OCI-M1 (cell line): Measurements from ENCODE around the gene SH2D6.
"Not testable (repeated sequence)": the region's sequence is repeated elsewhere in the genome, so short reads cannot be mapped to it uniquely, and the experiment has no call there.

Experiments
- DNase-seq: peaks from one replicate; lab custom pipeline; 2025; lab: John Stamatoyannopoulos, UW

SH2D6 gene

GRCh38 chr2:85398426-85399182 lies 19.9 kb upstream of the SH2D6 start:
- DNase-seq = no peak

DNA sequence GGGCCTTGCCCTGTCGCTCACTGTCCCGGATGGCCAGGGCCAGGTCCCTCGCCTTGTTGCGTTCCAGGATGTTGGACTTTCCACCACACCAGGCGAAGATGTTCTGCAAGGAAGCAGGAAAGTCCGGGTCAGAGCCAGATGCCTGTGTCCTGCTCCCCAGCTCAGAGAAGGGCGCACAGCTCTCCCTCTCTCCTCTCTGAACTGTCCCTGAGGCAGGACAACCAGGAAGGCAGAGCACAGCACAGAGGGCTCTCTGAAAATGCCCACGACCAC lies 19.4 kb upstream of the SH2D6 start:
- no peak for DNase-seq

DNA sequence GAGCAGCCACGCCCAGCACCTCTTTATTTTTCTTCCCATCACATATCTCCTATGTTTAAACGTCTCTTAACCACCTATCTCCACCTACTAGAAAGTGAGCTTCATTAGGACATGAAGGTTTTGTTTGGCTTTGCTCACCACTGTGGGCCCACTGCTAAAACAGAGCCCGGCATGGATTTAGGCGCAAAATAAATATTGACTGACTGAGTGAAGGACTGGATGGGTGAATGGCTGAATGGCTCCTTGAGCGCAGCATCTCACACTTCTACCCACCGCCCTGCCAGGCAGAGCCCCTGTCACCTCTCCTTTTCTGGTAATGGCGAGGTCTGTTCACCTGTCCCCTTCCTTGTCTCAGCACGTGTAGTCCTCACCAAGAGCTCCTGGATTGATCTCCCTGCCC lies 18.5 kb upstream of the SH2D6 start:
- DNase-seq = no peak

DNA sequence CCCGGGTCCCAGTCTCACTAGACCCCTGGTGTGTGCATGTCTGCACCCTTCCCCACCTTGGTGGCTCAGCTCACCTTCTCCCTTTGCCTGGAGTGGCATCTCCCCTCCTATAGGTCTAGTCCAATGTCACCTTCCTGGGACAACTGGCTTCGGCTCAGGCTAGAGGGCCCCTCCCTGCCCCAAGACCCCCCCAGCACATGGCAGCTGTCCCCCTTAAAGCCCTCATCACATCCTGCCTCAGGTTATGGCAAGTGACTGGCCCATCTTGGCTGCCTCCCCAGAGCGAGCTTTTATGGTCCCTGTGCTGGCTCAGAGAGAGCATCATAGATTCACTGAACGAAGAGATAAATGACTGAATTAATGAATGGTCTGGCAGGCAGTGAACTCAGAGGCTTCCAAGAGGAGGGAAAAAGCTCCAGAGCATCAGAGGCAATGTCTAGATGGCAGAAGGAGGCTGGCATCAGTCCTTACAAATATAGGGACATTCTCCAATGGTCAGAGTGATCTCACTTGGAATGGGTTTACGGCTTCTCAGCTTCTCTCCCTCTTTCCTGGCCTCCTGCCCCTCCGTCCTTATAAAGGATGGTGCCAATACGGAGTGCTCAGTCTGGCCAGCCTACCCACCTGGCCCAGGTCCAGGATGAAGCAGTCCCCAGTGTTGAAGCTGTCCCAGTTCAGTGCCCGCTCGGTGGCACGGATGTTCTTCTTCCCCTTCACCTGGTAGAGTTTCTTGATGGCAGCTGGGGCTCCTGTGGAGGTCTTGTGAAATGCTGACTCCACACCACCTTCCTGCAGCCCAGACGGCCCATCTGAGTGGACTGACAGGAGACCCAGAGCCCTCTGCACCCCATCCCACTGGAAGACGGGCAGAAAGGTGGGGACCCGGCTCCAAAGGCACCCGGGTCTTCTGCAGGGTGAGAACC lies 17.7 kb upstream of the SH2D6 start:
- no peak for DNase-seq

- DNase-seq = no peak
These were observed 17.1 kb upstream of the SH2D6 start for GRCh38 chr2:85401464-85401805.

GRCh38 chr2:85401844-85402243 lies 16.7 kb upstream of the SH2D6 start:
- peak; percentile 17 for DNase-seq

- no peak for DNase-seq
These were observed 13.1 kb upstream of the SH2D6 start for GRCh38 chr2:85405201-85406059.

GRCh38 chr2:85409845-85410583 lies 8.5 kb upstream of the SH2D6 start, which contains the start of gene CAPG:
Gene CAPG, minus strand, starts transcription at chr2:85410366. Its CDS starts 8,221 bp downstream, at chr2:85402145.
- DNase-seq = peak; percentile 62

- no peak for DNase-seq
These were observed 7.7 kb upstream of the SH2D6 start for GRCh38 chr2:85410584-85411404.

DNA sequence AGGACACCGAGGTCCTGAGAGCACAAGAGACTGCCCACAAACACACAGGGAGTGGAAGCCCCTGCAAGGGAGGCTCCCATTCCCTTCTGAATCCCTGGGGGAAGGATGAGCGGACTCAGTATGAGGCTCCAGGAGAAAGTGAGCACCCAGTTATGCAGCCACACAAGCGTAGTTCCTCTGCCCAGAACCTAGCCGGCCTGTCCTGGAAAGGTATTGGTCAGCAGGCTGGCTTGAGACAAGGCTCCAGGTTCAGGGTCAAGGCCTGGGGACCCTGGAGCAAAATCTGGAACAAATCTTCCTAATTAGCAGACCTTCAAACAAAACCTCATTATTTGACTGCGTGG lies 7.1 kb upstream of the SH2D6 start:
- DNase-seq = no peak

DNA sequence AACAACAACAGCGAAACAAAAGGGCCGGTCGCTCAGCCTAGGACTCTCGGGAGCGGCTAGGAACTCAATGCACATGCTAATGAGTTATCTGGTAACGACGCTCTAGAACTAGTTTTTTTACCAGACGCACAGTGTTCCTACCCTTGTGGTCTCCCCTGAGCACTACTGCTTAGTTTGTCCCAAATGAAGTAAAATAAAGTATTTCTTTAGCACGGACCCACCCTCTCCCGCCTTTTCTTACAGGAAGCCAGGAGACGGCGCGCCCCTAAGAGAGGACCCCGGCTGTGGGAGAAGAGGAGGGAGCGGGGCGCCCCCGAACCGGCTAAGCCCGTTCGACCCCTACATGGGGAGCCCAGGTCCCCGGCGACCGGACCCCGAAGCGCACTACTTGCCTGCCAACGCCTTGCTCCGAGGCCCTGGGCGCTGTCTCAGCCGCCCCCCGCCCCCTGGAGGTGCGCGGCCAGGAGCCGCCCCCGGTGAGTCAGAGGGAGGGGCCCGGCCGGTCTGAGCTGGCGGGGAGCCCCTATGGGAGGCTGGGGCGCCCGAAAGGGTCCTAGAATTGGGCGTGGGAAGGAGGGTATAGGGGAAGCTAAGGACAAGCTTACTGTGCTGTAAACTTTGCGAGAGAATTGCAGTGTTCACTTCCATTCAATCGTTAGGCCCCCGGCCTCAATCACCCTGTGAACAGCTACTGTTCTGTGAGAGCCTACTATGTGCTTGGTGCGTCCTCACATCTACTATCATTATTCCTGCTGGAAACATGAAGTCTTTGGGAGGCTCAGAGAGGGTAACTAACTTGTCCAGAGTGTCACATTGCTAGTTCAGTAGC lies 4.7 kb upstream of the SH2D6 start:
- DNase-seq = no peak

DNA sequence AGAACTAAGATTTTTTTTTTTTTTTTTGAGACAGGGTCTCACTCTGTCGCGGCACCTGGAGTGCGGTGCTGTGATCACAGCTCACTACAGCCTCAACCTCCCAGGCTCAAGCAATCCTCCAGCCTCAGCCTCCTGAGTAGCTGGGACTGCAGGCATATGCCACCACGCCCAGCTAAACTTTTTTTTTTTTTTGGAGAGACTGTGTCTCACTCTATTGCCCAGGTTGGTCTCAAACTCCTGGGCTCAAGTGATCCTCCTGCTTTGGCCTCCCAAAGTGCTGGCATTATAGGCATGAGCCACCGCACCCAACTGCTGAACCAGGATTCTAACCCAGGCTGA lies 4.1 kb upstream of the SH2D6 start:
- DNase-seq = not testable (repeated sequence)

DNA sequence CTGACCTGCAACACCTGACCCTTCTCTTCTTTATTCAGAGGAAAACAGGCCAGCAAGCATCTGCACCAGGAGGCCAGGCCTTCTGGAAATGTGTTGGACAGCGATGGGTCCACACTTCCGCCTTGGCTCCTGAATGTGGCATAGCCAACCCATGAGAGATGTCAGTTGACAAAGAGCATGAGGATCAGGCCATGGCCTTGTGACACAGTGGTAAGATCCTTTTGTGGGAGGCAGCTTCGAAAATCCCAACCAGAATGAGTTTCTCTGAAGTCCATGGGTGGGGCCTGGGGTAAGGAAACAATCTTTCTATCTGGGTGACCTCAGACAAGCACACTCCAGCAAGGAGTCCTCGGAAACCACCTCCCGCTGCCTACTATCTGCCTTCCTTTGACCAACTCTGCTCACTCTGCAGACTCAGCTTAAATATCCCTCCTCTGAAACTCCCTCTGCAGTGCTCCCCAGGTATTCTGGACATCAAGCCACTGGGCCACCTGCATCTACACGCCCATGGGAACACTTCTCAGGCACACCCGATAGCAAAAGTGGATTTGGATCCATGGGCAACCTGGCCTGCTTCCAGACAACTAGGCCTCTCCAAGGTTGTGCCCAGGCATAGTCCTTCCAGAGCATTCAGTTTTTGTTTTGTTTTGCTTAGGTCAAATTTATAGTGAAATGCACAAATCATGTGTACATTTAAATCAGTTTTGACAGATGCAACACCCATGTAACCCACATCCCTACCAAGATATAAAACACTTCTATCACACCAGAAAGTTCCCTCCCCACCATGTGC lies 3.6 kb upstream of the SH2D6 start:
- DNase-seq = peak; percentile 55

DNA sequence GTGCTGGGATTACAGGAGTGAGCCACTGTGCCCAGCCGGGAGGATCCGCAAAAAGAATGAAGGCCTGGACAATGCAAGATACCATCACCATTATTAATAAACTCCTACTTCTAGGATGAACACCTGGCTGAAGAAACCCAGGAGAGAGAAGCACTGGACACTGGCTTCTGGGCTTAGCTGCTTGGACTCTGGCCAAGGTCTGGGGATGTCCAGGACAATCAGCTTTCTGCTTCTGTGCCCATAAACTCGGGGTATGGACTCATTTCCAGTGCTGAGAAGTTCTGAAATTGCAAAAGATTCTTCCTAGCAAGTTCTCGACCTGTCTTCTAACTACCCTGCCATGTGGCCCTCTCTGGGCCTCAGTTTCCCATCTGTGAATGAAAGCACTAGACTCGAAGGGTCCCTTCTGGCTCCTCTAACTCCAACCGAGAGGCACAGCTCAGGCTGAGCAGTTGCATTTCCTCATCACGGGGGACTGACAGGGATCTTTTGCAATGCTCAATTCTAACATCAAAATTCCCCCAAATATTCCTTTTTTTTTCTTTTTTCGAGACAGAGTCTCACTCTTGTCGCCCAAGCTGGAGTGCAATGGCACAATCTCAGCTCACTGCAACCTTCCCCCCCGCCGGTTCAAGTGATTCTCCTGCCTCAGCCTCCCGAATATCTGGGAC lies 2.4 kb upstream of the SH2D6 start:
- no peak for DNase-seq

DNA sequence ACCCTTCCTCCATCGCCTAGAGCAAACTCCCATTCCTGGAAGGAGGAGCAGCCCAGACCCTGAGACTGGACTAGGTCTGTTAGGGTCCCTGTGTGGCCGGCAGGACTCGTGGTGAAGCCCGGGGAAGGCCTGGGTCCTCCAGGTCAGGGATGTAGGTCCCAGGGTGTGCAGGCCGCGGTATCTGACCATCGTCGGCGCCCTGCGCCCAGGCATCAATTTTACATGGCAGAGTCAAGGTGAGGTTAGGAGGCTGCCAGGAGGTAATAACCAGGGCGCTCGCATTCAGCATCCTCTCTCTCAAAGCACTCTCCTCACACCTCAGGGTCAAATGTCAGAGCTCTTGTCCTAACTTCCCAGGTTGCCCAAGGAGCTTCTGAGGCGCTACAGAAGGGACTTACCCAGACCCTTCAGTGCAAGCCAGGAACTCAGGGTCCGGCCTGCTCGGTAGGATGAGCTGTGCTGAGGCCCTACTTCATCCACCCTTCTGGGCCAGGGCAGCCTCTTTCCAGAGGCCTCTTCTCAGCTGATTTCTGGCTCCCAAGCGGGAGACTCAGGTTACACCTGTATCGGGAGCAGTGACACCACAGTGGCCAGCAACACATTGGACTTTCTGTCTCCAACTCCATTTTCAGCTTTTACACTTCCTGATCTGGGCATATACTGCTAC lies 628 bp downstream of the SH2D6 start:
- peak; percentile 37 for DNase-seq

GRCh38 chr2:85420536-85421259 lies 2.2 kb downstream of the SH2D6 start:
- peak; percentile 89 for DNase-seq

GRCh38 chr2:85421260-85422071 lies 3.0 kb downstream of the SH2D6 start:
- no peak for DNase-seq
